Tongue (tissue), 2 donors: ENCODE results near the gene BMP3. TPM values are rescaled to one million over a fixed set of nuclear protein-coding genes. Genes with fewer than 3 reads are reported as not detected.

Experiments used
- DNase-seq: peaks from one replicate; pipeline ENCODE4 v3.0.0-alpha.2; 2015
- total RNA-seq: library from RNA; depleted of rRNA; stranded (reverse); fragments of >200 nt; gene quantifications from one replicate; pipeline ENCODE4 v1.2.3, GENCODE V29; 2014

The BMP3 gene
- total RNA-seq, 1 donor from 2014 or later: 5.8 TPM

DNA sequence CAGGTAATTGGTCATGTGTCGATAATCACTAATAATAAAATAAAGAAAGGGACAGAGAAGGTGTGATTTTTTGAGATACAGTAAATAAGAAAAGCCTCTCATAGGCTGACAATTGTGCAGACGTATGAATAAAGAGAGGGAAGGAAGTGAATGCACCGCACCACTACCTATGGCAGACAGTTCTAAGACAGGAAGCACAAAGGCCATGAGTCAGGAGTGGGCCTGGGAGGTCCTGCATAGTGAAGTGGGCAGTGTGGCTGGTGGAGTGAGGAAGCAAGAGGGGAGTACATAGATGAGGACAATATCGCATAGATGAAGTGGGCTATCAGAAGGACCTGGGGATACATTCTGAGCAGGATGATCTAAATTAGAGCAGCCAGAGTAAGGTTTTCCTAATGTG, 75.6 kb downstream of the BMP3 start:
- no peak for DNase-seq

Other genes starting within 250 kb of the BMP3 start
- 0.92 TPM for gene PRKG2, start 184.5 kb downstream of the BMP3 start, total RNA-seq